HL-60 (cell line): Measurements from ENCODE around the gene TBATA.

ENCODE experiments used
- GABPA ChIP-seq: IDR thresholded peaks from 2 replicates; pipeline ENCODE4 v1.6.1; 2012; ENCODE audit warnings: low read depth
- POLR2AphosphoS5 ChIP-seq: IDR thresholded peaks from 2 replicates; pipeline ENCODE4 v1.6.1; 2012; ENCODE audit warnings: low read depth
- REST ChIP-seq: IDR thresholded peaks from 2 replicates; pipeline ENCODE4 v1.6.1; 2012; ENCODE audit warnings: low read depth; ENCODE audit not compliant: insufficient replicate concordance
- SPI1 ChIP-seq: IDR thresholded peaks from 2 replicates; pipeline ENCODE4 v1.6.1; 2012; ENCODE audit warnings: low read depth, mild to moderate bottlenecking, borderline replicate concordance
- TF ChIP-seq, protein P1 (sequence below): IDR thresholded peaks from one replicate; pipeline ENCODE4 v1.5.1; 2011; ENCODE audit warnings: low read length, control low read depth, inconsistent platforms; ENCODE audit not compliant: insufficient read depth

GRCh38 chr10:70772627-70773026 lies 12.6 kb downstream of the TBATA start:
- TF ChIP-seq, protein P1, sequence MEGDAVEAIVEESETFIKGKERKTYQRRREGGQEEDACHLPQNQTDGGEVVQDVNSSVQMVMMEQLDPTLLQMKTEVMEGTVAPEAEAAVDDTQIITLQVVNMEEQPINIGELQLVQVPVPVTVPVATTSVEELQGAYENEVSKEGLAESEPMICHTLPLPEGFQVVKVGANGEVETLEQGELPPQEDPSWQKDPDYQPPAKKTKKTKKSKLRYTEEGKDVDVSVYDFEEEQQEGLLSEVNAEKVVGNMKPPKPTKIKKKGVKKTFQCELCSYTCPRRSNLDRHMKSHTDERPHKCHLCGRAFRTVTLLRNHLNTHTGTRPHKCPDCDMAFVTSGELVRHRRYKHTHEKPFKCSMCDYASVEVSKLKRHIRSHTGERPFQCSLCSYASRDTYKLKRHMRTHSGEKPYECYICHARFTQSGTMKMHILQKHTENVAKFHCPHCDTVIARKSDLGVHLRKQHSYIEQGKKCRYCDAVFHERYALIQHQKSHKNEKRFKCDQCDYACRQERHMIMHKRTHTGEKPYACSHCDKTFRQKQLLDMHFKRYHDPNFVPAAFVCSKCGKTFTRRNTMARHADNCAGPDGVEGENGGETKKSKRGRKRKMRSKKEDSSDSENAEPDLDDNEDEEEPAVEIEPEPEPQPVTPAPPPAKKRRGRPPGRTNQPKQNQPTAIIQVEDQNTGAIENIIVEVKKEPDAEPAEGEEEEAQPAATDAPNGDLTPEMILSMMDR, result no peak
- TF ChIP-seq REST (no peak), GABPA (no peak), POLR2AphosphoS5 (no peak), SPI1 (no peak)
